Measurements from ENCODE around the gene TXN.
"Not testable (repeated sequence)": the region's sequence is repeated elsewhere in the genome, so short reads cannot be mapped to it uniquely, and the experiment has no call there.

The TXN gene

GRCh38 chr9:110254500-110254899 is 1.8 kb downstream of the TXN start:
- H3K4me3 ChIP-seq (ENCODE audit: low read length) = peak overlapping the region; percentile 89
- H2AFZ ChIP-seq (ENCODE audit: low read depth, low read length) = no peak overlapping the region
- no peaks in the 10 kb centered on the region for H3K27me3 ChIP-seq (ENCODE audit: insufficient read depth, low read length)
- H3K4me1 ChIP-seq (ENCODE audit: insufficient read depth, low read length) = peaks cover 21% of the 10 kb centered on the region
- H3K36me3 ChIP-seq (ENCODE audit: insufficient read depth, low read length) = peaks cover 12% of the 10 kb centered on the region
- H3K9me3 ChIP-seq (ENCODE audit: low read length) = no peaks in the 10 kb centered on the region

- no peaks in the 10 kb centered on the region for H3K9me3 ChIP-seq (ENCODE audit: low read length)
- H3K27me3 ChIP-seq (ENCODE audit: insufficient read depth, low read length) = no peaks in the 10 kb centered on the region
- H3K4me3 ChIP-seq (ENCODE audit: low read length) = no peak overlapping the region
- peaks cover 15% of the 10 kb centered on the region for H3K4me1 ChIP-seq (ENCODE audit: insufficient read depth, low read length)
- H3K36me3 ChIP-seq (ENCODE audit: insufficient read depth, low read length) = peaks cover 23% of the 10 kb centered on the region
- H2AFZ ChIP-seq (ENCODE audit: low read depth, low read length) = no peak overlapping the region
These were observed 3.7 kb downstream of the TXN start for GRCh38 chr9:110252509-110253139.

GRCh38 chr9:110251770-110252169 is 4.5 kb downstream of the TXN start:
- not testable (repeated sequence) for H2AFZ ChIP-seq (ENCODE audit: low read depth, low read length); H3K27me3 ChIP-seq (ENCODE audit: insufficient read depth, low read length); H3K9me3 ChIP-seq (ENCODE audit: low read length); H3K4me1 ChIP-seq (ENCODE audit: insufficient read depth, low read length); H3K4me3 ChIP-seq (ENCODE audit: low read length)
- peaks cover 27% of the 10 kb centered on the region for H3K36me3 ChIP-seq (ENCODE audit: insufficient read depth, low read length)

GRCh38 chr9:110251212-110251611 is 5.1 kb downstream of the TXN start:
- no peaks in the 10 kb centered on the region for H3K27me3 ChIP-seq (ENCODE audit: insufficient read depth, low read length)
- no peak overlapping the region for H3K4me3 ChIP-seq (ENCODE audit: low read length)

GRCh38 chr9:110249603-110250002 is 6.7 kb downstream of the TXN start:
- Histone ChIP-seq H3K27me3 (ENCODE audit: insufficient read depth, low read length) (no peaks in the 10 kb centered on the region), H2AFZ (ENCODE audit: low read depth, low read length) (no peak overlapping the region), H3K9me3 (ENCODE audit: low read length) (no peaks in the 10 kb centered on the region), H3K4me3 (ENCODE audit: low read length) (no peak overlapping the region), H3K36me3 (ENCODE audit: insufficient read depth, low read length) (peaks cover 37% of the 10 kb centered on the region), H3K4me1 (ENCODE audit: insufficient read depth, low read length) (peaks cover 3% of the 10 kb centered on the region)

More at GRCh38 chr9:110251212-110251611, 5.1 kb downstream of the TXN start:
- Histone ChIP-seq H3K36me3 (ENCODE audit: insufficient read depth, low read length) (peaks cover 33% of the 10 kb centered on the region), H3K4me1 (ENCODE audit: insufficient read depth, low read length) (peaks cover 8% of the 10 kb centered on the region), H3K9me3 (ENCODE audit: low read length) (no peaks in the 10 kb centered on the region), H2AFZ (ENCODE audit: low read depth, low read length) (no peak overlapping the region)

- H3K4me1 ChIP-seq (ENCODE audit: insufficient read depth, low read length) = no peaks in the 10 kb centered on the region
- peaks cover 44% of the 10 kb centered on the region for H3K36me3 ChIP-seq (ENCODE audit: insufficient read depth, low read length)
- no peaks in the 10 kb centered on the region for H3K9me3 ChIP-seq (ENCODE audit: low read length)
- no peak overlapping the region for H2AFZ ChIP-seq (ENCODE audit: low read depth, low read length)
- no peaks in the 10 kb centered on the region for H3K27me3 ChIP-seq (ENCODE audit: insufficient read depth, low read length)
- no peak overlapping the region for H3K4me3 ChIP-seq (ENCODE audit: low read length)
These were observed 7.9 kb downstream of the TXN start for GRCh38 chr9:110248361-110248760.

- Histone ChIP-seq H3K4me1 (ENCODE audit: insufficient read depth, low read length) (no peaks in the 10 kb centered on the region), H3K27me3 (ENCODE audit: insufficient read depth, low read length) (no peaks in the 10 kb centered on the region), H3K9me3 (ENCODE audit: low read length) (no peaks in the 10 kb centered on the region), H3K36me3 (ENCODE audit: insufficient read depth, low read length) (peaks cover 44% of the 10 kb centered on the region), H2AFZ (ENCODE audit: low read depth, low read length) (no peak overlapping the region), H3K4me3 (ENCODE audit: low read length) (no peak overlapping the region)
These were observed 10.1 kb downstream of the TXN start for GRCh38 chr9:110246214-110246613.

- Histone ChIP-seq H3K36me3 (ENCODE audit: insufficient read depth, low read length) (peaks cover 33% of the 10 kb centered on the region), H3K4me3 (ENCODE audit: low read length) (no peak overlapping the region), H3K27me3 (ENCODE audit: insufficient read depth, low read length) (no peaks in the 10 kb centered on the region), H3K4me1 (ENCODE audit: insufficient read depth, low read length) (no peaks in the 10 kb centered on the region), H2AFZ (ENCODE audit: low read depth, low read length) (no peak overlapping the region), H3K9me3 (ENCODE audit: low read length) (no peaks in the 10 kb centered on the region)
These were observed 11.7 kb downstream of the TXN start for GRCh38 chr9:110244616-110245015.

GRCh38 chr9:110241858-110242321 is 14.4 kb downstream of the TXN start:
- H3K27me3 ChIP-seq (ENCODE audit: insufficient read depth, low read length) = no peaks in the 10 kb centered on the region
- H2AFZ ChIP-seq (ENCODE audit: low read depth, low read length) = no peak overlapping the region
- no peaks in the 10 kb centered on the region for H3K4me1 ChIP-seq (ENCODE audit: insufficient read depth, low read length)
- H3K36me3 ChIP-seq (ENCODE audit: insufficient read depth, low read length) = peaks cover 17% of the 10 kb centered on the region
- H3K9me3 ChIP-seq (ENCODE audit: low read length) = no peaks in the 10 kb centered on the region
- H3K4me3 ChIP-seq (ENCODE audit: low read length) = no peak overlapping the region

- Histone ChIP-seq H3K36me3 (ENCODE audit: insufficient read depth, low read length) (peaks cover 13% of the 10 kb centered on the region), H3K9me3 (ENCODE audit: low read length) (no peaks in the 10 kb centered on the region), H3K27me3 (ENCODE audit: insufficient read depth, low read length) (no peaks in the 10 kb centered on the region), H2AFZ (ENCODE audit: low read depth, low read length) (no peak overlapping the region), H3K4me3 (ENCODE audit: low read length) (no peak overlapping the region), H3K4me1 (ENCODE audit: insufficient read depth, low read length) (no peaks in the 10 kb centered on the region)
These were observed 14.9 kb downstream of the TXN start for GRCh38 chr9:110241260-110241857.

- Histone ChIP-seq H3K9me3 (ENCODE audit: low read length) (no peaks in the 10 kb centered on the region), H3K4me3 (ENCODE audit: low read length) (no peak overlapping the region)
These were observed 16.1 kb downstream of the TXN start for GRCh38 chr9:110240198-110240597.

GRCh38 chr9:110228321-110228720 is 28.0 kb downstream of the TXN start:
- H3K27me3 ChIP-seq (ENCODE audit: insufficient read depth, low read length) = no peaks in the 10 kb centered on the region
- H3K9me3 ChIP-seq (ENCODE audit: low read length) = no peaks in the 10 kb centered on the region
- H3K36me3 ChIP-seq (ENCODE audit: insufficient read depth, low read length) = no peaks in the 10 kb centered on the region
- no peaks in the 10 kb centered on the region for H3K4me1 ChIP-seq (ENCODE audit: insufficient read depth, low read length)
- no peak overlapping the region for H2AFZ ChIP-seq (ENCODE audit: low read depth, low read length)
- no peak overlapping the region for H3K4me3 ChIP-seq (ENCODE audit: low read length)

More at GRCh38 chr9:110240198-110240597, 16.1 kb downstream of the TXN start:
- H3K4me1 ChIP-seq (ENCODE audit: insufficient read depth, low read length) = no peaks in the 10 kb centered on the region
- H3K36me3 ChIP-seq (ENCODE audit: insufficient read depth, low read length) = peaks cover 9% of the 10 kb centered on the region
- no peak overlapping the region for H2AFZ ChIP-seq (ENCODE audit: low read depth, low read length)
- H3K27me3 ChIP-seq (ENCODE audit: insufficient read depth, low read length) = no peaks in the 10 kb centered on the region

- Histone ChIP-seq H3K4me3 (ENCODE audit: low read length) (no peak overlapping the region), H3K4me1 (ENCODE audit: insufficient read depth, low read length) (no peaks in the 10 kb centered on the region), H3K36me3 (ENCODE audit: insufficient read depth, low read length) (no peaks in the 10 kb centered on the region), H3K9me3 (ENCODE audit: low read length) (no peaks in the 10 kb centered on the region), H2AFZ (ENCODE audit: low read depth, low read length) (no peak overlapping the region), H3K27me3 (ENCODE audit: insufficient read depth, low read length) (no peaks in the 10 kb centered on the region)
These were observed 31.7 kb downstream of the TXN start for GRCh38 chr9:110224583-110224982.

- Histone ChIP-seq H3K9me3 (ENCODE audit: low read length) (no peaks in the 10 kb centered on the region), H3K27me3 (ENCODE audit: insufficient read depth, low read length) (no peaks in the 10 kb centered on the region), H2AFZ (ENCODE audit: low read depth, low read length) (no peak overlapping the region), H3K4me1 (ENCODE audit: insufficient read depth, low read length) (no peaks in the 10 kb centered on the region), H3K36me3 (ENCODE audit: insufficient read depth, low read length) (no peaks in the 10 kb centered on the region), H3K4me3 (ENCODE audit: low read length) (no peak overlapping the region)
These were observed 35.5 kb downstream of the TXN start for GRCh38 chr9:110220809-110221208.

Measured in neuron (in vitro differentiated cells).